Measurements from ENCODE around the gene CCDC6.

Gene CCDC6

DNA sequence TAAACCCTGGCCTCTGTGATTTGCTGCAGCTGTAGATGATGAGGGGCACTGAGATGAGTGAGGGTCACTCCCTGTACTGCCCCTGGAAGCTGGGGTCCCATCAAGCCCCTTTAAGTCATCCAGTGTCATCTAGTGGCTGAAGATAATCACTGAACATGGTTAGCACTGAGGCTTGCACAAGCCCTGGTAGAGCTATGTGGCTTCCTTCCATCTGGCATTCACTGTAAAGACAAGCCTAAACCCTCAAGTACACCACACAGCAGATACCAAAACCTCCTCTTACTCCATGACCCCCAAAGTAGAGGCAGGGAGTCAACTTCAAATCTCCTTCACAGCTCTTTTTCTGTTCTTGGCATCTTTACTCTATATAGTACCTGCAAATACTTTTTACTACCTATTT lies 80.4 kb downstream of the CCDC6 start:
- Histone ChIP-seq H3K27me3 (replicated peaks; ENCODE audit: control insufficient read depth, insufficient read depth, low read length) (no peaks in the 10 kb centered on the region), H3K4me3 (replicated peaks; ENCODE audit: low read depth, low read length) (no peak overlapping the region), H3K36me3 (ENCODE audit: control insufficient read depth, insufficient read depth, low read length) (no peaks in the 10 kb centered on the region)
- DNase-seq (ENCODE audit: extremely low read depth, insufficient read length): no peak
- TF ChIP-seq, protein P1, sequence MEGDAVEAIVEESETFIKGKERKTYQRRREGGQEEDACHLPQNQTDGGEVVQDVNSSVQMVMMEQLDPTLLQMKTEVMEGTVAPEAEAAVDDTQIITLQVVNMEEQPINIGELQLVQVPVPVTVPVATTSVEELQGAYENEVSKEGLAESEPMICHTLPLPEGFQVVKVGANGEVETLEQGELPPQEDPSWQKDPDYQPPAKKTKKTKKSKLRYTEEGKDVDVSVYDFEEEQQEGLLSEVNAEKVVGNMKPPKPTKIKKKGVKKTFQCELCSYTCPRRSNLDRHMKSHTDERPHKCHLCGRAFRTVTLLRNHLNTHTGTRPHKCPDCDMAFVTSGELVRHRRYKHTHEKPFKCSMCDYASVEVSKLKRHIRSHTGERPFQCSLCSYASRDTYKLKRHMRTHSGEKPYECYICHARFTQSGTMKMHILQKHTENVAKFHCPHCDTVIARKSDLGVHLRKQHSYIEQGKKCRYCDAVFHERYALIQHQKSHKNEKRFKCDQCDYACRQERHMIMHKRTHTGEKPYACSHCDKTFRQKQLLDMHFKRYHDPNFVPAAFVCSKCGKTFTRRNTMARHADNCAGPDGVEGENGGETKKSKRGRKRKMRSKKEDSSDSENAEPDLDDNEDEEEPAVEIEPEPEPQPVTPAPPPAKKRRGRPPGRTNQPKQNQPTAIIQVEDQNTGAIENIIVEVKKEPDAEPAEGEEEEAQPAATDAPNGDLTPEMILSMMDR (IDR thresholded peaks at IDR 0.05; ENCODE audit: insufficient read depth, low read length, poor library complexity, severe bottlenecking): no peak

DNA sequence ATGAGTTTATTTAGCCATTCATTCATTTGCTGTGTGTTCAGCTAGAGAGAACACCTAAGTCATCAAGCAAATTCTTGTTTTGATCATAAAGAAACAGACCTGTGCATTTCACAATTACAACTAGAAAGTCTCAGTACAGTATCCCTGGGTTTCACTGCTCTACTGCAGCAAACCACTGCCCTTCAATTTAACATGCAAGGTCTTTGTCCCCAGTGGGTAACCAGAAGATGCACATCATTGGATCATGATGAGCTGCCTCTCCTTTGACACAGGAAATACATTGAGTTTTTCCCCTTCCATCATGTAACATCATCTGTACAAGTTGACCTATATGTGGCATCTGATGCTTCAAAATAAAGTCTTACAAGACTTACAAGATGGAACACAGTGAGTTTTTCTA lies 82.6 kb downstream of the CCDC6 start:
- TF ChIP-seq, protein P1 (IDR thresholded peaks at IDR 0.05; ENCODE audit: insufficient read depth, low read length, poor library complexity, severe bottlenecking): no peak

DNA sequence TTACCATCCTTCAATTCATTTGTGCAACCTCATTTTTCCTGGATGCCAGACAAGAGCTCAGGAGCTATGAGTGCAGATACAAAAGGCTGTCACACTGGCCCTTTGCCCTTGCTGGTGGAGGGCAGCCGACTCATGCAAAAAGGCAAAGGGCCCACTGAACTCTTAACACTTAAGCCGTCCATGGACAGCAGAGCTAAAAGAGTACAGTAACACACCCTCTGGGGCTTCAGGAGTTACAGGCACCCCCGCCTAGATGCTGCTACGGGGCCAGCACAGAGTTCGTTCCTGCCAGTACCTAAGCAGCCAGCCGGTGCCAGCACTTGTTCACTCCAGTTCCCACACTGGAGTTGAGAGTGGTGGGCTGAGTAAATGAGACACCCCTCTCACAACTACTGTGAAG lies 83.2 kb downstream of the CCDC6 start:
- no peak overlapping the region for H3K4me3 ChIP-seq (replicated peaks; ENCODE audit: low read depth, low read length)
- no peaks in the 10 kb centered on the region for H3K36me3 ChIP-seq (ENCODE audit: control insufficient read depth, insufficient read depth, low read length)
- no peaks in the 10 kb centered on the region for H3K27me3 ChIP-seq (replicated peaks; ENCODE audit: control insufficient read depth, insufficient read depth, low read length)
- TF ChIP-seq, protein P1 (IDR thresholded peaks at IDR 0.05; ENCODE audit: insufficient read depth, low read length, poor library complexity, severe bottlenecking): no peak
- no peak for DNase-seq (ENCODE audit: extremely low read depth, insufficient read length)

More for the DNA sequence above, 82.6 kb downstream of the CCDC6 start:
- no peak overlapping the region for H3K4me3 ChIP-seq (replicated peaks; ENCODE audit: low read depth, low read length)
- H3K27me3 ChIP-seq (replicated peaks; ENCODE audit: control insufficient read depth, insufficient read depth, low read length): no peaks in the 10 kb centered on the region
- no peak for DNase-seq (ENCODE audit: extremely low read depth, insufficient read length)
- no peaks in the 10 kb centered on the region for H3K36me3 ChIP-seq (ENCODE audit: control insufficient read depth, insufficient read depth, low read length)

DNA sequence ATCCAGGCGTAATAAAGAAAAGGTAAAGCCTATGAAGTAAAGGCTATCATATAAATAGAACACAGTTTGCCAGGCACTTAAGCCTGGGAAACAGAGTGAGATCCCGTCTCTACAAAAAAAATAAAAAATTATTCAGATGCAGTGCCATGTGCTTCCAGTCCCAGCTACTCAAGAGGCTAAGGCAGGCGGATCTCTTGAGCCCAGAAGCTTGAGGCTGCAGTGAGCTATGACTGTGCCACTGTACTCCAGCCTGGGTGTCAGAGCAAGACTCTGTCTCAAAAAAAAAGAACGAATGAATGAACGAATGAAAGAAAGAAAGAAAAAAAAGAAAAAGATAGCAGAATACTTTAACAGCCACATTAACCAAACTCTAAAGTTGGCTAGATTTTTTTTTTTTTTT lies 85.9 kb downstream of the CCDC6 start:
- TF ChIP-seq, protein P1 (IDR thresholded peaks at IDR 0.05; ENCODE audit: insufficient read depth, low read length, poor library complexity, severe bottlenecking): no peak
- Histone ChIP-seq H3K36me3 (ENCODE audit: control insufficient read depth, insufficient read depth, low read length) (no peaks in the 10 kb centered on the region; the same call in none of the 2 replicates), H3K4me3 (replicated peaks; ENCODE audit: low read depth, low read length) (no peak overlapping the region), H3K27me3 (replicated peaks; ENCODE audit: control insufficient read depth, insufficient read depth, low read length) (no peaks in the 10 kb centered on the region)
- no peak for DNase-seq (ENCODE audit: extremely low read depth, insufficient read length)

DNA sequence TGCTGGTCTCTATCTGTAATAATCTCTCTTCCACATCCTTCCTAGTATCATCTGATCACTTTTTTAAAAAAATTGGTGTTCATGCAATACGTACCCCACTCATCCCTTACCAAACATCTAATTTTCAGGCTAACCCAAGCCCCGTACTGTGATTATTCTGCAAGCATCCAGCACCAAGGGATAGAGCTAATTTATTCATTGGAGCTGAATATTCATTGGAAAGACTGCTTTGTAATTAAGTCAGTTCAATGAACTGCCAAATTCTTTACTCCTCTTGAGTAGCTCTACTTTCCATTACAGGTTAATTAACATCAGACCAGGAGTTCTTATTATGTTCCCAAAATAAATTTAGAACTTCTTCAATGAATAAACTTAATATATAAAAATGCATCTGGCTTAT lies 86.7 kb downstream of the CCDC6 start:
- Histone ChIP-seq H3K4me3 (replicated peaks; ENCODE audit: low read depth, low read length) (no peak overlapping the region), H3K36me3 (ENCODE audit: control insufficient read depth, insufficient read depth, low read length) (no peaks in the 10 kb centered on the region; the same call in none of the 2 replicates), H3K27me3 (replicated peaks; ENCODE audit: control insufficient read depth, insufficient read depth, low read length) (no peaks in the 10 kb centered on the region)
- DNase-seq (ENCODE audit: extremely low read depth, insufficient read length): no peak
- TF ChIP-seq, protein P1 (IDR thresholded peaks at IDR 0.05; ENCODE audit: insufficient read depth, low read length, poor library complexity, severe bottlenecking): no peak

DNA sequence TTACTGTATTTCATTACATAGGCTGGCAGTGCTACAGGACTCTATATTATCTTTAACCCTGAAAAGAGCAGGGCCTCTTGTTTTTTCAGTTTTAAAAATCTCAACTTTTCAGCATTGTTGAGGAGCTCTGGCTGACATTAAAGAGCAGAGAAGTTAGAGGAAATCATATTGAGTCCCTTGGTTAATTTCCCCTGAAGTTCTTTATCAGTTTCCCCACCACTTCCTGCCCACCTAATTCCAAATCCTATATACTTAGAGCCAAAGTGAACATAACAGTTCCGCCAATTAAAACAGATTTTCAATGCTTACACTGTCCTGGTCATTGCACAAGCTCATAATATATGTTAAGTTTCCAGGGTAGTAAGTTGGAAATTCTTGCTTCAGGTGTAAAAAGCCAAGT lies 87.1 kb downstream of the CCDC6 start:
- Histone ChIP-seq H3K27me3 (replicated peaks; ENCODE audit: control insufficient read depth, insufficient read depth, low read length) (no peaks in the 10 kb centered on the region), H3K36me3 (ENCODE audit: control insufficient read depth, insufficient read depth, low read length) (no peaks in the 10 kb centered on the region; the same call in none of the 2 replicates), H3K4me3 (replicated peaks; ENCODE audit: low read depth, low read length) (no peak overlapping the region)
- no peak for DNase-seq (ENCODE audit: extremely low read depth, insufficient read length)
- TF ChIP-seq, protein P1 (IDR thresholded peaks at IDR 0.05; ENCODE audit: insufficient read depth, low read length, poor library complexity, severe bottlenecking): no peak
